ENCODE results near the gene FGD5. TPM values are rescaled to one million over a fixed set of nuclear protein-coding genes. Genes with fewer than 3 reads are reported as not detected.

Gene FGD5
- polyA plus RNA-seq, 3 donors = 0.03 TPM; not detected in 2

GRCh38 chr3:14911651-14912050, 92.9 kb downstream of the FGD5 start:
- H3K4me2 ChIP-seq (replicated peaks; ENCODE audit: extremely low read depth, low read length, poor library complexity, severe bottlenecking) = no peak overlapping the region
- no peak overlapping the region for H3K9ac ChIP-seq (ENCODE audit: insufficient read depth, low read length, poor library complexity, severe bottlenecking)
- no peak overlapping the region for H3K27ac ChIP-seq (ENCODE audit: low read depth in 1 of 2, low read length in 2 of 2)
- no peaks in the 10 kb centered on the region for H3K4me1 ChIP-seq (ENCODE audit: control insufficient read depth in 1 of 2, insufficient read depth in 2 of 2, low read length in 2 of 2)
- peaks cover 0 to 3% (median under 1%) of the 10 kb centered on the region in 7 donors for H3K9me3 Mint-ChIP-seq
- intact Hi-C loops (cut with micrococcal nuclease) = no loop called here
- no peaks in the 10 kb centered on the region for H3K9me3 ChIP-seq (replicated peaks in 1 of 2; ENCODE audit: control insufficient read depth in 1 of 2, insufficient read depth in 1 of 2, low read length in 2 of 2)
- no peaks in the 10 kb centered on the region for H3K36me3 ChIP-seq (replicated peaks in 1 of 2; ENCODE audit: control insufficient read depth in 1 of 2, insufficient read depth in 2 of 2, low read length in 2 of 2)
- H3K36me3 Mint-ChIP-seq = no peaks in the 10 kb centered on the region
- H3K27me3 ChIP-seq (ENCODE audit: control insufficient read depth in 2 of 2, insufficient read depth in 2 of 2, low read length in 2 of 2) = no peaks in the 10 kb centered on the region
- WGBS (ENCODE audit: insufficient coverage) = 94% methylated on average over 10 of the region's 11 CpGs
- TF ChIP-seq, protein P1, sequence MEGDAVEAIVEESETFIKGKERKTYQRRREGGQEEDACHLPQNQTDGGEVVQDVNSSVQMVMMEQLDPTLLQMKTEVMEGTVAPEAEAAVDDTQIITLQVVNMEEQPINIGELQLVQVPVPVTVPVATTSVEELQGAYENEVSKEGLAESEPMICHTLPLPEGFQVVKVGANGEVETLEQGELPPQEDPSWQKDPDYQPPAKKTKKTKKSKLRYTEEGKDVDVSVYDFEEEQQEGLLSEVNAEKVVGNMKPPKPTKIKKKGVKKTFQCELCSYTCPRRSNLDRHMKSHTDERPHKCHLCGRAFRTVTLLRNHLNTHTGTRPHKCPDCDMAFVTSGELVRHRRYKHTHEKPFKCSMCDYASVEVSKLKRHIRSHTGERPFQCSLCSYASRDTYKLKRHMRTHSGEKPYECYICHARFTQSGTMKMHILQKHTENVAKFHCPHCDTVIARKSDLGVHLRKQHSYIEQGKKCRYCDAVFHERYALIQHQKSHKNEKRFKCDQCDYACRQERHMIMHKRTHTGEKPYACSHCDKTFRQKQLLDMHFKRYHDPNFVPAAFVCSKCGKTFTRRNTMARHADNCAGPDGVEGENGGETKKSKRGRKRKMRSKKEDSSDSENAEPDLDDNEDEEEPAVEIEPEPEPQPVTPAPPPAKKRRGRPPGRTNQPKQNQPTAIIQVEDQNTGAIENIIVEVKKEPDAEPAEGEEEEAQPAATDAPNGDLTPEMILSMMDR (IDR thresholded peaks at IDR 0.05) = no peak
- no peak overlapping the region for H3K4me3 Mint-ChIP-seq
- no peak for DNase-seq
- no peaks in the 10 kb centered on the region for H3K4me1 Mint-ChIP-seq
- no peak overlapping the region for H3K4me3 ChIP-seq (replicated peaks in 1 of 3; ENCODE audit: low read depth in 2 of 3, low read length in 3 of 3)
- no peak overlapping the region for H3K27ac Mint-ChIP-seq
- peaks cover 1 to 2% (median 2%) of the 10 kb centered on the region in 3 donors for H3K27me3 Mint-ChIP-seq (ENCODE audit: low read depth in 3 of 3)
- H4K20me1 ChIP-seq (ENCODE audit: insufficient read depth, low read length) = no peaks in the 10 kb centered on the region
- no peaks in the 10 kb centered on the region for H3K79me2 ChIP-seq (ENCODE audit: insufficient read depth, low read length)
- H2AFZ ChIP-seq (ENCODE audit: insufficient read depth, low read depth, low read length, poor library complexity, severe bottlenecking) = no peak overlapping the region

- Mint-ChIP-seq H3K4me3 (no peak overlapping the region), H3K36me3 (no peaks in the 10 kb centered on the region)
- TF ChIP-seq, protein P1 (IDR thresholded peaks at IDR 0.05) = no peak
Measured at GRCh38 chr3:14913071-14913925, 94.5 kb downstream of the FGD5 start.

More at GRCh38 chr3:14913071-14913925, 94.5 kb downstream of the FGD5 start:
- H3K4me3 ChIP-seq (replicated peaks in 1 of 3; ENCODE audit: low read depth in 2 of 3, low read length in 3 of 3) = no peak overlapping the region
- H3K4me2 ChIP-seq (replicated peaks; ENCODE audit: extremely low read depth, low read length, poor library complexity, severe bottlenecking) = no peak overlapping the region
- Mint-ChIP-seq H3K27ac (peak overlapping the region in 1 of 7 donors; percentile 33), H3K4me1 (no peaks in the 10 kb centered on the region), H3K9me3 (peaks cover 0 to 2% (median 0%) of the 10 kb centered on the region in 7 donors), H3K27me3 (ENCODE audit: low read depth in 3 of 3) (peaks cover 1 to 5% (median 2%) of the 10 kb centered on the region in 3 donors)
- no peaks in the 10 kb centered on the region for H4K20me1 ChIP-seq (ENCODE audit: insufficient read depth, low read length)
- no peak overlapping the region for H3K9ac ChIP-seq (ENCODE audit: insufficient read depth, low read length, poor library complexity, severe bottlenecking)
- H3K27me3 ChIP-seq (ENCODE audit: control insufficient read depth in 2 of 2, insufficient read depth in 2 of 2, low read length in 2 of 2) = no peaks in the 10 kb centered on the region
- no peaks in the 10 kb centered on the region for H3K9me3 ChIP-seq (replicated peaks in 1 of 2; ENCODE audit: control insufficient read depth in 1 of 2, insufficient read depth in 1 of 2, low read length in 2 of 2)
- WGBS (ENCODE audit: insufficient coverage) = 93% methylated on average over 9 of the region's 10 CpGs
- H3K27ac ChIP-seq (ENCODE audit: low read depth in 1 of 2, low read length in 2 of 2) = no peak overlapping the region
- H3K36me3 ChIP-seq (replicated peaks in 1 of 2; ENCODE audit: control insufficient read depth in 1 of 2, insufficient read depth in 2 of 2, low read length in 2 of 2) = no peaks in the 10 kb centered on the region
- no peak overlapping the region for H2AFZ ChIP-seq (ENCODE audit: insufficient read depth, low read depth, low read length, poor library complexity, severe bottlenecking)
- no peaks in the 10 kb centered on the region for H3K4me1 ChIP-seq (ENCODE audit: control insufficient read depth in 1 of 2, insufficient read depth in 2 of 2, low read length in 2 of 2)
- no peaks in the 10 kb centered on the region for H3K79me2 ChIP-seq (ENCODE audit: insufficient read depth, low read length)
- intact Hi-C loops (cut with micrococcal nuclease) = no loop called here
- no peak for DNase-seq
